GM15510 (cell line): ENCODE results near the gene ATP1A3.

ENCODE experiments used
- POLR2A ChIP-seq: IDR thresholded peaks from 3 replicates; pipeline ENCODE4 v1.6.1; 2011; ENCODE audit warnings: borderline replicate concordance; ENCODE audit not compliant: insufficient read length; ENCODE audit errors: extremely low read depth

ATP1A3 gene

DNA sequence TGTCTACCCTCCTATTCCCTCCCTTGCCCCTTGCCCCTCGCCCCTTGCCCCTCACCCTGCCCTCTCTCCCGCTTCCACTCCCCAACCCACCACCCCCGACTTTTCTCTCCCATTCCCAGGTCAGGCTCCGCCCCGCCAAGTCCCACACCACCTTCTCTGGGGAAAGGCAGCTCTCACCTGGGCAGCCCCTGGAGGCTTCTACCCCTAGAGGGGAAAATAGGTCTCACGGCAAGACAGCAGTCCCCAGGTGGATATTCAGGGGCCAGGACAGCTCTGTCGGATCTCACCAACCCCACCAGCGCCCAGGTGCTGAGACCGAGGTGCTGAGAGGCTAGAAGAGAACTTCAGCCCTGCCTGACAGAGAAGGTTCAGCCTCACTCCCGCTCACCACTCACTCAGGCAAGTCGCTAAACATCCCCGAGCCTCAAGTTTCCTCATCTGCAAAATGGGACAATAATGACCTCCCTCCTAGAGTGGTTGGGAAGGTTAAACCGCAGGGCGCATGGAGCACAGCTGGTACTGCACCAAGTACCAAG lies 64.4 kb downstream of the ATP1A3 start:
- TF ChIP-seq POLR2A = no peak

DNA sequence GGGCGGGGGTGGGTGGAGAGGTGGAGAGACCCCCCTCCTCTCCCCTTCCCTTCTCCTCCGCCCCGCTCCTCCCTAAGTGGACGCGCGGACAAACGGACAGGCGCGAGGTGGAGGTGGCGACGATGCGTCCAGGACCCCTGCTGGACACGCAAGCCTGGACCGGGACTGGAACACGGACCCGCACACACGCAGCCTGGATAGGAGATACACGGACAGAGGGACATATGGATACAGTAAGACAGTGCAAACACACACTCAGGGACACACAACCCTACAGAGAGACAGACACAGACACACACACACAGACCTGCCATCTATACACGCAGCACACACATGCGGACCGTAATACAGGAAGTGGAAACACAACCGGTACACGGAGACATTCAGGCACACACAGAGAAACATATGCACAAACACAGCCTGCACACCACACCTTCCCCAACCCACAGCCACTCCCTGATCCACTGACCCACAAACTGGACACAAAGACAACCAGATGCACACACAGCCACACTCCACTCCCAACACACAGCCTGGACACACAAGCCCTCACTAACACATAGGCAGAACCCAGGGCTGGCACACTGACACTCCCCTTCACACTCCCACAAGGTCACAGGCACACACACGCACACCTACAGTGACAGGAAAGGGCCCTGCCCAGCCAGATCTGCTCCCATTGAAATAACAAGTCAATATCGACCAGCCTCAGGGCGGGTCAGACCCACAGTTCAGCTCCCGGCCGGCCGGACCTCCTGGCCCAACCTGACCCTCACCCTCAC lies 65.1 kb downstream of the ATP1A3 start:
- TF ChIP-seq POLR2A = no peak

- TF ChIP-seq POLR2A = no peak
These were observed 65.8 kb downstream of the ATP1A3 start, which contains the start of gene ERFL for GRCh38 chr19:41928221-41928683. Gene ERFL (minus strand): TSS chr19:41928449. CDS start chr19:41912919, 15,530 bp downstream.

- TF ChIP-seq POLR2A = no peak
These were observed 66.4 kb downstream of the ATP1A3 start for GRCh38 chr19:41927497-41928192.

- TF ChIP-seq POLR2A = no peak
These were observed 67.1 kb downstream of the ATP1A3 start for GRCh38 chr19:41926763-41927496.

GRCh38 chr19:41926028-41926762 lies 67.8 kb downstream of the ATP1A3 start:
- no peak for TF ChIP-seq POLR2A

DNA sequence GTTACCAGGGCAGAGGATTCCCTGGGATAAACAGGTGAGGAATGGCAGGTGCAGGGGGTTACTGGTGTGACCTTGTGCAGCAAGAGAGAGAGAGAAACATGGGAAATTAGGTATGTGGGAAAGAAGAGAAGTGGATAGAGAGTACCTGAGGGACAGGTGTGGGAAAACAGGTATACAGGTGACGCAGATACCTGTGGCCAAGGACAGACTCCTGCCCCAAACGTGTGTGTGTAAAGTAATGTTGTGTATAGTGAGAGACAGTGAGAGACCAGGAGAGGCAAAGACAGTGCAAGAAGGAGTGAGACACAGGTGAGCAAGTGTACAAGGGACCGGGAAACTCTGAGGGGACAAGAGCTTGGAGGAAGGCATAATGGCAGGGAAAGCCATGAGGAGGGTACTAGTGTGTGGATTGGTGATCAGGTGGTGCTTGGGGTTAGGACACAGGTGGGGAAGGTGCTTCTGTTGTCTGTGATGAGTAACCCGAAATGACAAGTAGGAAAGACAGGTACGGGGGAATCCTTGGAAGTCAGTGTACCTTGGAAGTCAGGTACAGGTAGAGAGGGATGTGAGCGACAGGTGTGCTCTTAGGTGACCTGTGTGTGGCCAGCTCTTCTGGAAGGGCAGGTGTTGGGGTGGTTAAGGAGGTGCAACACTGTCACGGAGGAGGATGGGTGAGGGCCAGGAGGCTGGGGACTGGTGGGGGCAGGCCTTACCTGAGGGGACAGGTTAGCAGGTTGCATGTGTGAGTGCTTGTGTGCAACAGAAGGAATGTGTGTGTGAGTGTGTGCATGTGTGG lies 68.6 kb downstream of the ATP1A3 start:
- no peak for TF ChIP-seq POLR2A

DNA sequence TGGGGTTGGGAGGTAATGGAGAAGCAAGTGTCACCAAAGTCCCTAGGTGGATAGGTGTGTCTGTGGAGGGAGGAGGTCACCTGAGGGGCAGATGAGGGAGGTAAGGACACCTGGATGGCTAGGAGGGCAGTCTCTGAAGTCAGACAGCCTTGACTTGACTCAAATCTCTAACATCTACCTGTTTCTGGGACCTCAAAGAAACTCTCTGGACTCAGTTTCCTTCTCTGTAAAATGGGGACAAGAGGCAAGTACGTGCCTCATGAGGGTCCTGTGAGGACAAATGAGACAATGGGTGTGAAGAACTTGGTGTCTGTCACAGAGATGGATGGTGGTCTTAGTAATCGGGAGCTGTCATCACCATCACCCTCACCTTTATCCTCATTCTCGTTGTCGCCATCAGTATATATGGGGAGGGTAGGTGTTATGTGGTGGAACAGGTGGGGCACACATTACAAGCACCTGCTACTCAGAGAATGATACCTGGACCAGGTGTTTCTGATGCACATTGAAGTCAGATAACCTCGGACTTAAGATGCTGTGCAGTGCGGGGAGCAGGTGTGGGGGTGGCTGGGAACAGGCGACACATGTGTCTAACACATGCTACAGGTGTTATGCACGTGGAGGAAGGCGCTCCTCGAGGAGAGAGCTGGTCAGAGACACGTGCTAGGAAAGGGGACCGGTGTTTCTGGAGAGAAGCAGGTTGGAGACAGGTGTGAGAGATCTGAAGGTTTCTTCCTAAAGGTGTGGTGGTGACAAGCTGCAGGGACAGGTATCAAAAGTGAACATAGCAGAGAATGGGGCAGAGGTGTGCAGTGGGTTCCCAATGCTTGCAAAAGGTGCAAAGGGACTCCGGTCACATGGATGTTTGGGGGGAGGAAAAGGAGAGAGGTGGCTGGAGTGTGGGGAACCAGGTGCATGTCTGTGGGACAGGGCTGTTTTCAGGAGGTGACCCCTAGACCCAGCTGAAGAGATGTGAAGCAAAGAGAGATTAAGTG lies 69.6 kb downstream of the ATP1A3 start:
- no peak for TF ChIP-seq POLR2A

- no peak for TF ChIP-seq POLR2A
These were observed 70.8 kb downstream of the ATP1A3 start for GRCh38 chr19:41923045-41923788.

DNA sequence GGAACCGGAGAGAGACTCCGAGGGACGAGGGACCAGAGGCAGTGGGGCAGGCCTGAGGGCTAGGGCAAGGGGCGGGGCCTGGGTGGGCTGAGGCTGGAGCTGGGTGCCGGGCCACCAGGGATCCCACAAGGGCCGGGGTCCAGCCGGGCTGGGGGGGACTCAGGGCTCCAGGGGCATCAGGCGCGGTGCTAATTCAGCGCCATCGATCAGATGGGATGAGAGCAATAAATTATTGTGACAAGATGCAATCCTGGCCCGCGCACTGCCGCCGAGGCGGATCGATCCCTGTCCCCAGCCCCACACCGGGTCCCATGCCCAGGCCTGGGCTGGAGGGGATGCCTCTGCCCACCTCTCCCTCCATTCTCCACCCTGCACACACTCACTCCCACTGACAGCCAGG lies 71.4 kb downstream of the ATP1A3 start:
- no peak for TF ChIP-seq POLR2A
